ENCODE results near the gene NUP214.

- TF ChIP-seq POLR2A (IDR thresholded peaks at IDR 0.05; ENCODE audit: low read depth, low read length): no peak
- no peak for TF ChIP-seq TAF1 (IDR thresholded peaks at IDR 0.05; ENCODE audit: borderline replicate concordance, low read depth, low read length)
- TF ChIP-seq POLR2AphosphoS5 (IDR thresholded peaks at IDR 0.05; ENCODE audit: low read depth, low read length): no peak
These were observed 5.8 kb upstream of the NUP214 start for GRCh38 chr9:131119600-131119999.
